Measurements from ENCODE around the gene NAA10. TPM values are rescaled to one million over a fixed set of nuclear protein-coding genes. Genes with fewer than 3 reads are reported as not detected.
A peak's percentile ranks its signal among the peaks of the same experiment; 100 is the strongest.

The NAA10 gene
- total RNA-seq, 1 experiment from 2014 or later = 246 TPM

GRCh38 chrX:153901753-153902140 lies 33.1 kb downstream of the NAA10 start:
- TF ChIP-seq POLR2AphosphoS5 (IDR thresholded peaks at IDR 0.05; ENCODE audit: low read depth, low read length) = no peak
- TF ChIP-seq, protein P1, sequence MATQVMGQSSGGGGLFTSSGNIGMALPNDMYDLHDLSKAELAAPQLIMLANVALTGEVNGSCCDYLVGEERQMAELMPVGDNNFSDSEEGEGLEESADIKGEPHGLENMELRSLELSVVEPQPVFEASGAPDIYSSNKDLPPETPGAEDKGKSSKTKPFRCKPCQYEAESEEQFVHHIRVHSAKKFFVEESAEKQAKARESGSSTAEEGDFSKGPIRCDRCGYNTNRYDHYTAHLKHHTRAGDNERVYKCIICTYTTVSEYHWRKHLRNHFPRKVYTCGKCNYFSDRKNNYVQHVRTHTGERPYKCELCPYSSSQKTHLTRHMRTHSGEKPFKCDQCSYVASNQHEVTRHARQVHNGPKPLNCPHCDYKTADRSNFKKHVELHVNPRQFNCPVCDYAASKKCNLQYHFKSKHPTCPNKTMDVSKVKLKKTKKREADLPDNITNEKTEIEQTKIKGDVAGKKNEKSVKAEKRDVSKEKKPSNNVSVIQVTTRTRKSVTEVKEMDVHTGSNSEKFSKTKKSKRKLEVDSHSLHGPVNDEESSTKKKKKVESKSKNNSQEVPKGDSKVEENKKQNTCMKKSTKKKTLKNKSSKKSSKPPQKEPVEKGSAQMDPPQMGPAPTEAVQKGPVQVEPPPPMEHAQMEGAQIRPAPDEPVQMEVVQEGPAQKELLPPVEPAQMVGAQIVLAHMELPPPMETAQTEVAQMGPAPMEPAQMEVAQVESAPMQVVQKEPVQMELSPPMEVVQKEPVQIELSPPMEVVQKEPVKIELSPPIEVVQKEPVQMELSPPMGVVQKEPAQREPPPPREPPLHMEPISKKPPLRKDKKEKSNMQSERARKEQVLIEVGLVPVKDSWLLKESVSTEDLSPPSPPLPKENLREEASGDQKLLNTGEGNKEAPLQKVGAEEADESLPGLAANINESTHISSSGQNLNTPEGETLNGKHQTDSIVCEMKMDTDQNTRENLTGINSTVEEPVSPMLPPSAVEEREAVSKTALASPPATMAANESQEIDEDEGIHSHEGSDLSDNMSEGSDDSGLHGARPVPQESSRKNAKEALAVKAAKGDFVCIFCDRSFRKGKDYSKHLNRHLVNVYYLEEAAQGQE (IDR thresholded peaks at IDR 0.05; ENCODE audit: insufficient read depth in 1 of 2, low read depth in 2 of 2, low read length in 1 of 2) = no peak
- TF ChIP-seq SIN3A (IDR thresholded peaks at IDR 0.05; ENCODE audit: borderline replicate concordance, insufficient read depth, low read depth, low read length) = no peak
- TF ChIP-seq TCF7L2 (IDR thresholded peaks at IDR 0.05; ENCODE audit: low read depth, low read length) = no peak
- TF ChIP-seq, protein P2, sequence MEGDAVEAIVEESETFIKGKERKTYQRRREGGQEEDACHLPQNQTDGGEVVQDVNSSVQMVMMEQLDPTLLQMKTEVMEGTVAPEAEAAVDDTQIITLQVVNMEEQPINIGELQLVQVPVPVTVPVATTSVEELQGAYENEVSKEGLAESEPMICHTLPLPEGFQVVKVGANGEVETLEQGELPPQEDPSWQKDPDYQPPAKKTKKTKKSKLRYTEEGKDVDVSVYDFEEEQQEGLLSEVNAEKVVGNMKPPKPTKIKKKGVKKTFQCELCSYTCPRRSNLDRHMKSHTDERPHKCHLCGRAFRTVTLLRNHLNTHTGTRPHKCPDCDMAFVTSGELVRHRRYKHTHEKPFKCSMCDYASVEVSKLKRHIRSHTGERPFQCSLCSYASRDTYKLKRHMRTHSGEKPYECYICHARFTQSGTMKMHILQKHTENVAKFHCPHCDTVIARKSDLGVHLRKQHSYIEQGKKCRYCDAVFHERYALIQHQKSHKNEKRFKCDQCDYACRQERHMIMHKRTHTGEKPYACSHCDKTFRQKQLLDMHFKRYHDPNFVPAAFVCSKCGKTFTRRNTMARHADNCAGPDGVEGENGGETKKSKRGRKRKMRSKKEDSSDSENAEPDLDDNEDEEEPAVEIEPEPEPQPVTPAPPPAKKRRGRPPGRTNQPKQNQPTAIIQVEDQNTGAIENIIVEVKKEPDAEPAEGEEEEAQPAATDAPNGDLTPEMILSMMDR (IDR thresholded peaks at IDR 0.05) = no peak
- H3K4me3 ChIP-seq (ENCODE audit: low read depth in 2 of 2, low read length in 2 of 2) = no peak overlapping the region
- no peaks in the 10 kb centered on the region for H3K36me3 ChIP-seq (ENCODE audit: control insufficient read depth, insufficient read depth, low read length)
- ChIA-PET CTCF (no interaction called here), POLR2A (no interaction called here)
- peaks cover 47% of the 10 kb centered on the region for H3K4me1 ChIP-seq (ENCODE audit: control insufficient read depth, insufficient read depth, low read length)
- in situ Hi-C loops (cut with HindIII; ENCODE audit: low pct_unique_long_range_greater_than_20kb, low sequenced_read_pairs) (no loop called here), intact Hi-C loops (cut with micrococcal nuclease; ENCODE audit: unreplicated experiment) (no loop called here)
- H3K27ac ChIP-seq (ENCODE audit: low read length) = peak overlapping the region; percentile 76
- H3K9me3 ChIP-seq (ENCODE audit: control insufficient read depth, insufficient read depth, low read depth, low read length) = no peaks in the 10 kb centered on the region
- ATAC-seq (peak; percentile 16), DNase-seq (ENCODE audit: low read depth, low spot score) (no peak)
- no TSS peak for BruUV-seq (replicated peaks)
- no peaks in the 10 kb centered on the region for H3K27me3 ChIP-seq (ENCODE audit: control insufficient read depth, insufficient read depth, low read length)

GRCh38 chrX:153900831-153901752 lies 33.7 kb downstream of the NAA10 start:
- peak; percentile 69 for ATAC-seq
- POLR2A ChIA-PET = interaction anchor here (0.7 kb wide), 1 partner anchor 22 kb away, joined by 4 read pairs; no protein-coding TSS in a partner anchor
- peak; percentile 71 for TF ChIP-seq POLR2AphosphoS5 (IDR thresholded peaks at IDR 0.05; ENCODE audit: low read depth, low read length)
- peak; percentile 59; the same call in 1 of the 2 replicates for TF ChIP-seq TCF7L2 (IDR thresholded peaks at IDR 0.05; ENCODE audit: low read depth, low read length)
- TF ChIP-seq, protein P2 (IDR thresholded peaks at IDR 0.05) = no peak
- TF ChIP-seq, protein P1 (IDR thresholded peaks at IDR 0.05; ENCODE audit: insufficient read depth in 1 of 2, low read depth in 2 of 2, low read length in 1 of 2) = peak in 1 of 2 experiments; percentile 50; a peak in 1 of 4 replicates
- H3K4me1 ChIP-seq (ENCODE audit: control insufficient read depth, insufficient read depth, low read length) = peaks cover 47% of the 10 kb centered on the region
- CTCF ChIA-PET = no interaction called here
- in situ Hi-C loops (cut with HindIII; ENCODE audit: low pct_unique_long_range_greater_than_20kb, low sequenced_read_pairs) (no loop called here), intact Hi-C loops (cut with micrococcal nuclease; ENCODE audit: unreplicated experiment) (no loop called here)
- no peaks in the 10 kb centered on the region for H3K36me3 ChIP-seq (ENCODE audit: control insufficient read depth, insufficient read depth, low read length)
- no peak for DNase-seq (ENCODE audit: low read depth, low spot score)
- H3K4me3 ChIP-seq (ENCODE audit: low read depth in 2 of 2, low read length in 2 of 2) = peak overlapping the region in 1 of 2 experiments; percentile 25; a peak in 1 of 4 replicates
- peak overlapping the region; percentile 76 for H3K27ac ChIP-seq (ENCODE audit: low read length)
- BruUV-seq (replicated peaks) = no TSS peak
- no peaks in the 10 kb centered on the region for H3K27me3 ChIP-seq (ENCODE audit: control insufficient read depth, insufficient read depth, low read length)
- H3K9me3 ChIP-seq (ENCODE audit: control insufficient read depth, insufficient read depth, low read depth, low read length) = no peaks in the 10 kb centered on the region

Measured in Panc1 (cell line).